ENCODE measurements around the gene PRKCE. TPM values are rescaled to one million over a fixed set of nuclear protein-coding genes. Genes with fewer than 3 reads are reported as not detected.

The PRKCE gene
- total and polyA plus RNA-seq, 2 donors (not counting 3 experiments of a cell fraction or from before 2014, with no cell fraction given), result 27.9 to 33.9 TPM

DNA sequence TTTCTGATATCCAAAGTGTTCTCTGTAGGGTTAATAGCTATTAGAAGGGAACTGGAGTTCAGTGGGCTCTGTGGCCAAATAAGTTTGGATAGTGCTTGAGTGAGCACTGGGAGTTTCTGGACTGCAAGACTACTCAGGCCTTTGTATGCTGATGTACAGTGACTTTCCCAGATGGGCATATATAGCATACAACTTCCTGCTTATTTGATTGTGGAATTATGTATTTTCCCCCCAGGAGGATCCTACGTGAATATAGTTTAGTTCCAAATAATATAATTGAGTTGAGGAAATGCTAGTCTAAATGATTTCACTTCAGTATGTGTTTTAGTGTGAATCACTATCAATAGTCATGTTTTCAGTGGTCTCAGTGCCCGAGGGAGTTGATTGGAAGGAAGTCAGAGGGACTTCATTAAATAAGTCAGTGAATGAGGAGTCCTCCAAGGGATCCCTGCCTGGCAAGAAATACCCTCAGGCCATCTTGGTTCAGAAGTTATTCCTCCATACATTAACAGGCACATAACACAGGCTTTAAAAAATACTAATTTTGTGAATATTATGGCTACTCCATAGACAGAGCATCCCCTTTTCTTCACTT, 251.4 kb downstream of the PRKCE start:
- Histone ChIP-seq H3K79me2 (ENCODE audit: control insufficient read depth, insufficient read depth, low read length) (no peaks in the 10 kb centered on the region), H3K9ac (replicated peaks; ENCODE audit: extremely low read depth, insufficient read depth, low read length) (no peak overlapping the region), H3K27ac (ENCODE audit: insufficient read depth, low read depth, low read length) (no peak overlapping the region), H3K27me3 (ENCODE audit: control insufficient read depth in 2 of 2, insufficient read depth in 2 of 2, low read length in 2 of 2) (no peaks in the 10 kb centered on the region), H3K4me1 (ENCODE audit: control insufficient read depth, extremely low read depth, insufficient read depth, low read length) (no peaks in the 10 kb centered on the region), H3K9me3 (replicated peaks; ENCODE audit: control insufficient read depth, insufficient read depth, low read length) (no peaks in the 10 kb centered on the region), H2AFZ (ENCODE audit: low read depth, low read length) (no peak overlapping the region), H3K36me3 (ENCODE audit: control insufficient read depth in 2 of 2, extremely low read depth in 1 of 2, insufficient read depth in 2 of 2, low read length in 2 of 2) (no peaks in the 10 kb centered on the region), H3K4me3 (replicated peaks in 1 of 3; ENCODE audit: insufficient read depth in 1 of 3, low read depth in 1 of 3, low read length in 3 of 3) (no peak overlapping the region), H3K9me1 (replicated peaks; ENCODE audit: control insufficient read depth, extremely low read depth, insufficient read depth, low read length) (no peaks in the 10 kb centered on the region), H4K20me1 (replicated peaks; ENCODE audit: control insufficient read depth, extremely low read depth, insufficient read depth, low read length) (no peaks in the 10 kb centered on the region), H3K4me2 (ENCODE audit: insufficient read depth, low read length) (no peak overlapping the region)
- FAIRE-seq, result no peak
- intact Hi-C loops (cut with micrococcal nuclease), result no loop called here
- ChIA-PET CTCF (no interaction called here), POLR2A (no interaction called here)
- no peak for DNase-seq (ENCODE audit: low read depth, low spot score)
- dilution Hi-C loops (cut with MboI; ENCODE audit: extremely low pct_ligation_motif_present, low sequenced_read_pairs), result no loop called here
- TF ChIP-seq, protein P1, sequence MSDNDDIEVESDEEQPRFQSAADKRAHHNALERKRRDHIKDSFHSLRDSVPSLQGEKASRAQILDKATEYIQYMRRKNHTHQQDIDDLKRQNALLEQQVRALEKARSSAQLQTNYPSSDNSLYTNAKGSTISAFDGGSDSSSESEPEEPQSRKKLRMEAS (IDR thresholded peaks at IDR 0.05; ENCODE audit: insufficient read depth, insufficient read length), result no peak
- no TSS peak for BruUV-seq (replicated peaks)

GRCh38 chr2:45904267-45904945, 252.9 kb downstream of the PRKCE start:
- no peaks in the 10 kb centered on the region for H3K9me1 ChIP-seq (replicated peaks; ENCODE audit: control insufficient read depth, extremely low read depth, insufficient read depth, low read length)
- no peak for FAIRE-seq
- H3K27me3 ChIP-seq (ENCODE audit: control insufficient read depth in 2 of 2, insufficient read depth in 2 of 2, low read length in 2 of 2), result no peaks in the 10 kb centered on the region
- no peaks in the 10 kb centered on the region for H3K4me1 ChIP-seq (ENCODE audit: control insufficient read depth, extremely low read depth, insufficient read depth, low read length)
- no peak overlapping the region for H3K9ac ChIP-seq (replicated peaks; ENCODE audit: extremely low read depth, insufficient read depth, low read length)
- POLR2A ChIA-PET, result no interaction called here
- no peaks in the 10 kb centered on the region for H4K20me1 ChIP-seq (replicated peaks; ENCODE audit: control insufficient read depth, extremely low read depth, insufficient read depth, low read length)
- DNase-seq (ENCODE audit: low read depth, low spot score), result no peak
- dilution Hi-C loops (cut with MboI; ENCODE audit: extremely low pct_ligation_motif_present, low sequenced_read_pairs) (no loop called here), intact Hi-C loops (cut with micrococcal nuclease) (no loop called here)
- H2AFZ ChIP-seq (ENCODE audit: low read depth, low read length), result no peak overlapping the region
- BruUV-seq (replicated peaks), result no TSS peak
- no peaks in the 10 kb centered on the region for H3K9me3 ChIP-seq (replicated peaks; ENCODE audit: control insufficient read depth, insufficient read depth, low read length)
- TF ChIP-seq, protein P2, sequence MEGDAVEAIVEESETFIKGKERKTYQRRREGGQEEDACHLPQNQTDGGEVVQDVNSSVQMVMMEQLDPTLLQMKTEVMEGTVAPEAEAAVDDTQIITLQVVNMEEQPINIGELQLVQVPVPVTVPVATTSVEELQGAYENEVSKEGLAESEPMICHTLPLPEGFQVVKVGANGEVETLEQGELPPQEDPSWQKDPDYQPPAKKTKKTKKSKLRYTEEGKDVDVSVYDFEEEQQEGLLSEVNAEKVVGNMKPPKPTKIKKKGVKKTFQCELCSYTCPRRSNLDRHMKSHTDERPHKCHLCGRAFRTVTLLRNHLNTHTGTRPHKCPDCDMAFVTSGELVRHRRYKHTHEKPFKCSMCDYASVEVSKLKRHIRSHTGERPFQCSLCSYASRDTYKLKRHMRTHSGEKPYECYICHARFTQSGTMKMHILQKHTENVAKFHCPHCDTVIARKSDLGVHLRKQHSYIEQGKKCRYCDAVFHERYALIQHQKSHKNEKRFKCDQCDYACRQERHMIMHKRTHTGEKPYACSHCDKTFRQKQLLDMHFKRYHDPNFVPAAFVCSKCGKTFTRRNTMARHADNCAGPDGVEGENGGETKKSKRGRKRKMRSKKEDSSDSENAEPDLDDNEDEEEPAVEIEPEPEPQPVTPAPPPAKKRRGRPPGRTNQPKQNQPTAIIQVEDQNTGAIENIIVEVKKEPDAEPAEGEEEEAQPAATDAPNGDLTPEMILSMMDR (IDR thresholded peaks at IDR 0.05; ENCODE audit: extremely low read depth in 1 of 2, insufficient read depth in 1 of 2, low read depth in 1 of 2, low read length in 2 of 2), result no peak
- no peak for TF ChIP-seq POLR2A (IDR thresholded peaks at IDR 0.05; ENCODE audit: low read depth, low read length)
- no peak for TF ChIP-seq MYC (IDR thresholded peaks at IDR 0.05; ENCODE audit: low read depth, low read length)
- no peak for TF ChIP-seq JUN (IDR thresholded peaks at IDR 0.05; ENCODE audit: borderline replicate concordance, insufficient read depth, insufficient read length, low read depth)
- TF ChIP-seq POLR2AphosphoS5 (IDR thresholded peaks at IDR 0.05; ENCODE audit: insufficient read depth, low read depth, low read length), result no peak
- no peak for TF ChIP-seq FOS (IDR thresholded peaks at IDR 0.05; ENCODE audit: borderline replicate concordance, insufficient read depth, low read length)
- TF ChIP-seq EZH2 (IDR thresholded peaks at IDR 0.05; ENCODE audit: borderline replicate concordance, low read depth, low read length, severe bottlenecking), result no peak
- TF ChIP-seq, protein P1 (IDR thresholded peaks at IDR 0.05; ENCODE audit: insufficient read depth, insufficient read length), result no peak
- no peak for TF ChIP-seq GATA2 (IDR thresholded peaks at IDR 0.05; ENCODE audit: insufficient read depth, insufficient read length, low read depth, low read length)
- H3K79me2 ChIP-seq (ENCODE audit: control insufficient read depth, insufficient read depth, low read length), result no peaks in the 10 kb centered on the region
- no peak overlapping the region for H3K4me3 ChIP-seq (replicated peaks in 1 of 3; ENCODE audit: insufficient read depth in 1 of 3, low read depth in 1 of 3, low read length in 3 of 3)
- no peak overlapping the region for H3K27ac ChIP-seq (ENCODE audit: insufficient read depth, low read depth, low read length)
- H3K36me3 ChIP-seq (ENCODE audit: control insufficient read depth in 2 of 2, extremely low read depth in 1 of 2, insufficient read depth in 2 of 2, low read length in 2 of 2), result no peaks in the 10 kb centered on the region
- CTCF ChIA-PET, result no interaction called here
- H3K4me2 ChIP-seq (ENCODE audit: insufficient read depth, low read length), result no peak overlapping the region
